ENCODE measurements around the gene CDH3. TPM values are rescaled to one million over a fixed set of nuclear protein-coding genes. Genes with fewer than 3 reads are reported as not detected.

The CDH3 gene
- total RNA-seq, 1 experiment from 2014 or later = not detected

DNA sequence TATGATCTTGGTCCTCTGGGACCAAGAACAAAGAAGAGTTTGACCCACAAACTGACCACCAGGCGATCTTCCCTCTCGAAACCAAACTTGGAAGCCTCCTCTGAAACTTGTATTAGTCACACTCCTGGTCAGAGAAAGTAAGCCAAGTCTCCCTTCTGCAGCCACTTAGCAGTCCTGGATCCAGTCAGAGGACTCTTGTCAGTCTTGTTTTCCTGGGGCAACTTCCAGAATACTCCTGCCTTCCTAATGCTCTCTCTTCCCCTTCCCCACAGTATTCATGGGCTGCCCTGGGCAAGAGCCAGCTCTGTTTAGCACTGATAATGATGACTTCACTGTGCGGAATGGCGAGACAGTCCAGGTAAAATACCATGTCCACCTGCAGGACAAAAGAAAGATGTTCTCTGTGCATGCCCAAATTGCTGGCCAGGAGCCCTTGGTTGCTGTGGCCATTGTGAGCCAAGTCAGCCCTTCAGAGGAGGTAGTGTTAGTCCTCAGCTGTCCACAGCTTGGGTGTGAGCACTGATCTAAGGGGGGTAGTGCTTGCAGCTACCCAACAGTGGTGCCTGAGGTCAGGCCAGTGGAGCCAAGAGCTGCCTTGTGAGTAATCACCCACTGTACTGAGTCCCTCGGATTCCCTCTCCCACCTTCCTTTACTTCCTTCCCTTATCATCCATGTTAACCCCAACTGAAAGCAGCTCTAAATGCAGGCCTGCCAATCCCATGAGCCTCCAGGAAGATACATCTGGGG lies 31.2 kb downstream of the CDH3 start:
- no peaks in the 10 kb centered on the region for H3K9me3 ChIP-seq (ENCODE audit: low read depth, low read length, poor library complexity, severe bottlenecking)
- no TSS peak for BruUV-seq (replicated peaks)
- H3K27ac ChIP-seq (ENCODE audit: low read depth, low read length, poor library complexity, severe bottlenecking) = no peak overlapping the region
- POLR2A ChIA-PET (ENCODE audit: low non-redundant PET) = no interaction called here
- no peaks in the 10 kb centered on the region for H3K36me3 ChIP-seq (ENCODE audit: insufficient read depth, low read length, poor library complexity, severe bottlenecking)
- CTCF ChIA-PET = no interaction called here
- DNase-seq (ENCODE audit: low spot score) = no peak
- no peaks in the 10 kb centered on the region for H3K4me1 ChIP-seq (ENCODE audit: insufficient read depth, low read length, poor library complexity, severe bottlenecking)
- H3K27me3 ChIP-seq (replicated peaks; ENCODE audit: insufficient read depth, low read depth, low read length, poor library complexity) = no peaks in the 10 kb centered on the region
- intact Hi-C loops (cut with micrococcal nuclease; ENCODE audit: unreplicated experiment) = no loop called here
- TF ChIP-seq EZH2 (IDR thresholded peaks at IDR 0.05; ENCODE audit: borderline replicate concordance, low read depth, low read length, poor library complexity, severe bottlenecking) = no peak
- TF ChIP-seq, protein P1, sequence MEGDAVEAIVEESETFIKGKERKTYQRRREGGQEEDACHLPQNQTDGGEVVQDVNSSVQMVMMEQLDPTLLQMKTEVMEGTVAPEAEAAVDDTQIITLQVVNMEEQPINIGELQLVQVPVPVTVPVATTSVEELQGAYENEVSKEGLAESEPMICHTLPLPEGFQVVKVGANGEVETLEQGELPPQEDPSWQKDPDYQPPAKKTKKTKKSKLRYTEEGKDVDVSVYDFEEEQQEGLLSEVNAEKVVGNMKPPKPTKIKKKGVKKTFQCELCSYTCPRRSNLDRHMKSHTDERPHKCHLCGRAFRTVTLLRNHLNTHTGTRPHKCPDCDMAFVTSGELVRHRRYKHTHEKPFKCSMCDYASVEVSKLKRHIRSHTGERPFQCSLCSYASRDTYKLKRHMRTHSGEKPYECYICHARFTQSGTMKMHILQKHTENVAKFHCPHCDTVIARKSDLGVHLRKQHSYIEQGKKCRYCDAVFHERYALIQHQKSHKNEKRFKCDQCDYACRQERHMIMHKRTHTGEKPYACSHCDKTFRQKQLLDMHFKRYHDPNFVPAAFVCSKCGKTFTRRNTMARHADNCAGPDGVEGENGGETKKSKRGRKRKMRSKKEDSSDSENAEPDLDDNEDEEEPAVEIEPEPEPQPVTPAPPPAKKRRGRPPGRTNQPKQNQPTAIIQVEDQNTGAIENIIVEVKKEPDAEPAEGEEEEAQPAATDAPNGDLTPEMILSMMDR (conservative IDR thresholded peaks at IDR 0.05; ENCODE audit: low read depth, low read length) = no peak
- H3K4me3 ChIP-seq (ENCODE audit: low read depth, low read length, poor library complexity, severe bottlenecking) = no peak overlapping the region

GRCh38 chr16:68681038-68681437 lies 35.9 kb downstream of the CDH3 start:
- ChIA-PET POLR2A (ENCODE audit: low non-redundant PET) (no interaction called here), CTCF (no interaction called here)
- no peaks in the 10 kb centered on the region for H3K4me1 ChIP-seq (ENCODE audit: insufficient read depth, low read length, poor library complexity, severe bottlenecking)

DNA sequence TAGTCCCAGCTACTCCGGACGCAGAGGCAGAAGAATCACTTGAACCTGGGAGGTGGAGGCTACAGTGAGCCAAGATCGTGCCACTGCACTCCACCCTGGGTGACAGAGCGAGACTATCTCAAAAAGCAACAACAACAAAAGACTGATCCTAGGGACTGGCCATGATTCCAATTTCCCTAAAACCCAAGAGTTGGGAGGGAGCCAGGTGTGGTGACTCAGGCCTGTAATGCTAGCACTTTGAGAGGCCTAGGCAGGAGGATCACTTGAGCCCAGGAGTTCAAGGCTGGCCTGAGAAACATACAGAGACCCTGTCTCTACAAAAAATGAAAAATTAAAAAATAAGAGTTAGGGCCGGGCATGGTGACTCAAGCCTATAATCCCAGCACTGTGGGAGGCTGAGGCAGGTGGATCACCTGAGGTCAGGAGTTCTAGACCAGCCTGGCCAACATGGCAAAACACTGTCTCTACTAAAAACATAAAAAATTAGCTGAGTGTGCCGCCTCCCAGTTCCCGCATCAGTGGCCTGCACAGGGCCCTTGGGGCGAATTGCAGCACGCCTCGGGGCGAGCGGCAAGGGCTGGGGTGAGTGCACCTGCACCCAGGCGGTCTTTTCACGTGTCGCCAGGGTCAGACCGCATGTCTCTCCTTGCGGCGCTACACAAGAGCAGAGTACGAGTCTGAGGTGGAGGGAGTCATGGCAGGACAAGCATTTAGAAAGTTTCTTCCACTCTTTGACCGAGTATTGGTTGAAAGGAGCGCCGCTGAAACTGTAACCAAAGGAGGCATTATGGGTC lies 40.8 kb downstream of the CDH3 start:
- no TSS peak for BruUV-seq (replicated peaks)
- no peaks in the 10 kb centered on the region for H3K27me3 ChIP-seq (replicated peaks; ENCODE audit: insufficient read depth, low read depth, low read length, poor library complexity)
- H3K4me3 ChIP-seq (ENCODE audit: low read depth, low read length, poor library complexity, severe bottlenecking) = no peak overlapping the region
- POLR2A ChIA-PET (ENCODE audit: low non-redundant PET) = no interaction called here
- DNase-seq (ENCODE audit: low spot score) = no peak
- H3K27ac ChIP-seq (ENCODE audit: low read depth, low read length, poor library complexity, severe bottlenecking) = no peak overlapping the region
- TF ChIP-seq EZH2 (IDR thresholded peaks at IDR 0.05; ENCODE audit: borderline replicate concordance, low read depth, low read length, poor library complexity, severe bottlenecking) = no peak
- TF ChIP-seq, protein P1 (conservative IDR thresholded peaks at IDR 0.05; ENCODE audit: low read depth, low read length) = no peak
- intact Hi-C loops (cut with micrococcal nuclease; ENCODE audit: unreplicated experiment) = no loop called here
- CTCF ChIA-PET = no interaction called here
- no peaks in the 10 kb centered on the region for H3K4me1 ChIP-seq (ENCODE audit: insufficient read depth, low read length, poor library complexity, severe bottlenecking)
- no peaks in the 10 kb centered on the region for H3K36me3 ChIP-seq (ENCODE audit: insufficient read depth, low read length, poor library complexity, severe bottlenecking)
- no peaks in the 10 kb centered on the region for H3K9me3 ChIP-seq (ENCODE audit: low read depth, low read length, poor library complexity, severe bottlenecking)

More at GRCh38 chr16:68681038-68681437, 35.9 kb downstream of the CDH3 start:
- Histone ChIP-seq H3K36me3 (ENCODE audit: insufficient read depth, low read length, poor library complexity, severe bottlenecking) (no peaks in the 10 kb centered on the region), H3K9me3 (ENCODE audit: low read depth, low read length, poor library complexity, severe bottlenecking) (no peaks in the 10 kb centered on the region), H3K27me3 (replicated peaks; ENCODE audit: insufficient read depth, low read depth, low read length, poor library complexity) (no peaks in the 10 kb centered on the region), H3K4me3 (ENCODE audit: low read depth, low read length, poor library complexity, severe bottlenecking) (no peak overlapping the region), H3K27ac (ENCODE audit: low read depth, low read length, poor library complexity, severe bottlenecking) (no peak overlapping the region)
- intact Hi-C loops (cut with micrococcal nuclease; ENCODE audit: unreplicated experiment) = no loop called here
- no peak for DNase-seq (ENCODE audit: low spot score)
- BruUV-seq (replicated peaks) = no TSS peak
- TF ChIP-seq, protein P1 (conservative IDR thresholded peaks at IDR 0.05; ENCODE audit: low read depth, low read length) = no peak
- no peak for TF ChIP-seq EZH2 (IDR thresholded peaks at IDR 0.05; ENCODE audit: borderline replicate concordance, low read depth, low read length, poor library complexity, severe bottlenecking)
